ENCODE measurements around the gene BSG.
A peak's percentile ranks its signal among the peaks of the same experiment; 100 is the strongest.
"Not testable (repeated sequence)": the region's sequence is repeated elsewhere in the genome, so short reads cannot be mapped to it uniquely, and the experiment has no call there.

Gene BSG

DNA sequence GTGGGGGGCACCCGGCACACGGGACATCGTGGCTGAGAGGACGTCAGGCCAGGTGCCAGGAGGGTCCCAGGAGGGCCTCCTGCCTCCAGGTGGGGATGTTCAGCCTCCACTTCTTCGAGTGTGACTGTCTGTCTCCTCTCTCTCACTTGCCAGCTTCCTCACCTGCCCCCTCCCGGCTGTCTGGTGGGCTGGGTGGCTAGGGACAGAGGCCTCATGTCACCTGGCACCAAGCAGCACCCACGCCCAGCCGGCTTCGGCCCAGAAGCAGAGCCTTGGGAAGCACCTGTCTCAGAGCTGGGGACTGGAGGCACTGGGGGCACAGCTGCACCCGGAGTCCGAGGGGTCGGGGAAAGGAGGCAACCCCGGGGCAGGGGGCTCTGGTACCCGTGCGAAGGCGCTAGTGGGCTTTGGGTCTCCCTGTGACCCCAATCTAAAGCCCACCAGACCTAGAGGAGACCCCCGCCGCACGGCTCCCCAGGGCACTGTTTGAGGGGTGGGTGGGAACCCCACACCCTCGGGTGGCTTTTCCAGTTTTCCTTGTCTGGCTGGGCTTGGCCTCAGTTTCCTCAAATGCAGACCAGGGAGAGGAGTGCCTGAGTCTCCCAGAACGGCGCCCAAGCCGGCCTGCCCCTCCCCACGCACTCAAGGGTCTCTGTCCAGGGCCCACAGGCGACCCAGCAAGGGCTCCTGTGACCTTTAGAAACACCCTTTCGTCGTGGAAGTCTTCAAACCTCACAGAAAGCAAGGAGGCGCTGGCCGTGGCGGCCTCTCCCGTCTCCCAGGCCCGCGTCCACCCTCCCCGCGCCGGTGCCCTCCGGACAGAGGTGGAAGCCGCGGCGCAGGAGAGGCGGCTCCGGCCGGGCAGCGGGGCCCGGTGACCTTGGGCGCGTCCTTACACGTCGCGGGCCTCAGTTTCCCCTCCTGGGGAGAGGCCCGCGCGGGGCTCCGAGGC, 16.6 kb downstream of the BSG start:
- peak; percentile 33 to 91 (median 88) for DNase-seq

DNA sequence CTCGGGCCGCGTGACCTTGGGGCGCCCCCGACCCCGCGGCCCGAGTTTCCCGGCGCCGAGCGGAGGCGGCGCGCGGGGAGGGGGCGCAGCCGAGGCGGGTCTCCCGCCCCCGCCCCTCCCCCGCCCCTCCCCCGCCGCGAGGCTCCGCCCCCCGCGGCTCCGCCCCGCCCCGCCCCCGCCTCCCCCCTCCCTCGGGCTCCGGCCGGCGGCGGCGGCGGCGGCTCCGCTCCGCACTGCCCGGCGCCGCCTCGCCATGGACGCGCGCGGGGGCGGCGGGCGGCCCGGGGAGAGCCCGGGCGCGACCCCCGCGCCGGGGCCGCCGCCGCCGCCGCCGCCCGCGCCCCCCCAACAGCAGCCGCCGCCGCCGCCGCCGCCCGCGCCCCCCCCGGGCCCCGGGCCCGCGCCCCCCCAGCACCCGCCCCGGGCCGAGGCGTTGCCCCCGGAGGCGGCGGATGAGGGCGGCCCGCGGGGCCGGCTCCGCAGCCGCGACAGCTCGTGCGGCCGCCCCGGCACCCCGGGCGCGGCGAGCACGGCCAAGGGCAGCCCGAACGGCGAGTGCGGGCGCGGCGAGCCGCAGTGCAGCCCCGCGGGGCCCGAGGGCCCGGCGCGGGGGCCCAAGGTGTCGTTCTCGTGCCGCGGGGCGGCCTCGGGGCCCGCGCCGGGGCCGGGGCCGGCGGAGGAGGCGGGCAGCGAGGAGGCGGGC, 17.4 kb downstream of the BSG start, which contains the start of gene HCN2:
TSS of gene HCN2 (plus strand) at position 189 of the 703 bp plus-strand sequence. CDS start at position 254, 65 bp downstream.
- DNase-seq, result no peak

GRCh38 chr19:590396-590745, 18.0 kb downstream of the BSG start:
- DNase-seq, result peak; percentile 31 to 69 (median 61)

DNA sequence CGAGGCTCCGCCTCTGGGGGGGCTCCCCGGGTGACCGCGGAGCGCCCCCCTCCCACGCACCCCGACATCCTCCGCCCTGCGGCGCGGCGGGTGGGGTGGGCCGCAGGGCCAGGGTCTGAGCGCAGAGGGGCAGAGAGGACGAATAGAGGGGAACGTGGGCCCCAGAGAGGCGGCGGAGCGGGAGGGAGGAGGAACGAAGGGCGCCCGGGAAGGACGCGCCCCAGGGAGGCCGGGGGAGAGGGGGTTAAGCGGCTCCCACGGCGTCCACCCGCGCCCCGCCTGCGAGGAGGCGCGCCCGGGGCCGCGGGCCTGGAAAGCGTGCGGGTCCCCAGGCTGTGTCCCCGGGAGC, 18.3 kb downstream of the BSG start:
- no peak for DNase-seq

GRCh38 chr19:591099-591958, 18.9 kb downstream of the BSG start:
- no peak for DNase-seq

DNA sequence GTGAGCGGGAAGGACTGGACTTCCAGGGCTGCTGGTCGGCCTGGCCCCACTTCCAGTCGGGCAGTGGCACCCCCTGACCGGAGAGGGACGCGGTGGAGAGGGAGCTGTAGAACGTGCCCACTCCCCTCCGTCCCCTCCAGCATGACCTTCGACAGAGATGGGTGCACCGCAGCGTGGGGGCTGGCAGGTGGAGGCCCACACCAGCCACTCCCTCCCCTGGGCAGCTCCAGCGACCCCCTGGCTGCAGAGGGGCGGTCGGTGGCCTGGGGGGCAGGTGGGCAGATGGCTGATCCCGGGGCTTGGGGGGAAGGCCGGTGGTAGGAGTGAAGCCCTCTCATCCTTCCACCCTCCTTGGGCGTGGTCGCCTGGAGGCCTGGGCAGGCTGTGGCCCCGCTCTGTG, 19.7 kb downstream of the BSG start:
- DNase-seq, result no peak

GRCh38 chr19:593055-593454, 20.7 kb downstream of the BSG start:
- DNase-seq, result no peak

DNA sequence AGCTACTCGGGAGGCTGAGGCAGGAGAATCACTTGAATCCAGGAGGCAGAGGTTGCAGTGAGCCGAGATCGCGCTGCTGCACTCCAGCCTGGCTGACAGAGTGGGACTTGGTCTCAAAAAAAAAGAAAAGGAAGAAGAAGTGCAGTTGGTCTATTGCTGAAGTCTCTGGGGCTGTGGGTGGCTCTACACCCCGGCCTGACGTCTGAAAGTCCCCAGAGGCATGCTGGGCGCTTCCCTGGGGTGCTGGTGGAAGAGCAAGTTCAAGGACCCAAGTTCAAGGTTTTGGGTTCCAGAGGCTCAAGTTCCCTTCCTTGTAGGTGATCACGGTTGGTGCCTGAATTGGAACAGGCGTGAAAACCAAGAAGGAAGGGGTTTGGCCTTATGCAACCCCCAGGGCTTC, 21.1 kb downstream of the BSG start:
- DNase-seq, result no peak

DNA sequence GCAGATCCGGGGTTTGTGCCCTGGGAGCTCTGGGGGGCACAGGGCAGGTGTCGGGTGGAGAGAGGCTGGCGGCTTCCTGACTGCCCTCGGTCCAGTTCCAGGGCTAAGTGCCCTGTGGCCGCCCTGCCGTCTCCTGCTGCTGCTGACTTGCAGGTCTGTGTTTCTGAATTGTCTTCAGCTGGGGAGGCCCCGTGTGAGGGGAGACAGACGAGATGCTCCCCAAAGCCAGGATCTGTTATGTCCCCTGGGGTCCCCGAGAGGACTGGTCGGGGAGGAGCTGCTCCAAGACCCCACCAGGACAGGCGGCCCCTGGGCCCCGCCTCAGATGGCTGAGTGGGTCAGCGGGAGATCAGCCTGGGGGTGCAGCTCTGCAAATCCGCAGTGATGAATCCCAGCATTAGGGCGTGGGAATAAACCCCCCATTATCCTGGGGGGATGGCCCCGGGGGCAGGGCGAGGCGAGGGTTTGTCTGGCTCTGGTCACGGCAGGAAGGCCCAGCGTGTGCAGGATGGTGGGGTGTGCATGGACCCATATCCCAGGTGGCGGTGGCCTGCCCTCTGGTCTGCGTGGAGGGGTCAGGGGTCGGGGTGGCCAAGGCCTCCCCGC, 22.0 kb downstream of the BSG start:
- DNase-seq, result no peak

DNA sequence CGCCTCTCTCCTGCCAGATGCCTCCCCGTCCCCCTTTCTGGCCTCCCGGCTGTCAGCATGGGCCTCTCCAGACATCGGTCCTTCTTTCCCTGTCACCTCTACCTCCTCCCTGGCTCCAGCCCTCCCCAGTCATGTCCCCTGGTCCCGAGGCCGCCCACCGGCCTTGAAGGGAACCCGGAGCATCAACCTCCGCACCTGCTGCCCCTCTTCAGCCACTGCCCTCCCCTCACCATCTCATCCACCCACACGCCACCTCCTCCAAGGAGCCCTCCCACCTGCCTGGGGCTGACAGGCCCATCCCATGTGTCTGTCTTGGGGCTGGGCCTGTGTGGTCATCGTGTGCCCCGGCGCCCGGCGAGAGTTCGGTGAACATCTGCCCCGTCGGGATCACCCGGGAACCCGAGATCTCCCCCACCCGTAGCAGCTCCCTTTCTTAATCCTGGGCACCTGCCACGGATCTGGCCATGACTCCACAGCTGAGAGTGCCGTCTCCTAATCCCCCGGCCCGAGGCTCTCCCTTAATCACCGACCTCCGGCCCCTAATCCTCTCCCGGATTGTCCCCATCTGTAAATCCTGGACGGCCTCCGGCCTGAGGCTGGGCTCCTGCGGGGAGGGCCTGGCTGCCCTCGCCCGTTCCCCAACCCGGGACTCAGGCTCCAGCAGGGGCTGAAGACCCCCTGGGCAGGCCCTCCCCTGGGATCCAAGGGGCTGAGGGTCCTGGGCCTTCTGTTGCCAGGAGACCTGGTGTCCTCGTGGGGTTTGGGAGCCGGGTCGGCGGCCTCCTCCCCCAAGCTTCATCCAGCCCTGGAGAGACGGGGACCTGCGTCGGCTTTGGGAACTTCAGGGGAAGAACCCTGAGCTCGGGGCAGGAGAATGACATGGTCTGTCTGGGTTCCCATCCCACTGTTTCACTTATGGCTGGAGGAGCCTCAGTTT, 23.2 kb downstream of the BSG start:
- no peak for DNase-seq

GRCh38 chr19:596263-596655, 23.9 kb downstream of the BSG start:
- DNase-seq, result no peak

DNA sequence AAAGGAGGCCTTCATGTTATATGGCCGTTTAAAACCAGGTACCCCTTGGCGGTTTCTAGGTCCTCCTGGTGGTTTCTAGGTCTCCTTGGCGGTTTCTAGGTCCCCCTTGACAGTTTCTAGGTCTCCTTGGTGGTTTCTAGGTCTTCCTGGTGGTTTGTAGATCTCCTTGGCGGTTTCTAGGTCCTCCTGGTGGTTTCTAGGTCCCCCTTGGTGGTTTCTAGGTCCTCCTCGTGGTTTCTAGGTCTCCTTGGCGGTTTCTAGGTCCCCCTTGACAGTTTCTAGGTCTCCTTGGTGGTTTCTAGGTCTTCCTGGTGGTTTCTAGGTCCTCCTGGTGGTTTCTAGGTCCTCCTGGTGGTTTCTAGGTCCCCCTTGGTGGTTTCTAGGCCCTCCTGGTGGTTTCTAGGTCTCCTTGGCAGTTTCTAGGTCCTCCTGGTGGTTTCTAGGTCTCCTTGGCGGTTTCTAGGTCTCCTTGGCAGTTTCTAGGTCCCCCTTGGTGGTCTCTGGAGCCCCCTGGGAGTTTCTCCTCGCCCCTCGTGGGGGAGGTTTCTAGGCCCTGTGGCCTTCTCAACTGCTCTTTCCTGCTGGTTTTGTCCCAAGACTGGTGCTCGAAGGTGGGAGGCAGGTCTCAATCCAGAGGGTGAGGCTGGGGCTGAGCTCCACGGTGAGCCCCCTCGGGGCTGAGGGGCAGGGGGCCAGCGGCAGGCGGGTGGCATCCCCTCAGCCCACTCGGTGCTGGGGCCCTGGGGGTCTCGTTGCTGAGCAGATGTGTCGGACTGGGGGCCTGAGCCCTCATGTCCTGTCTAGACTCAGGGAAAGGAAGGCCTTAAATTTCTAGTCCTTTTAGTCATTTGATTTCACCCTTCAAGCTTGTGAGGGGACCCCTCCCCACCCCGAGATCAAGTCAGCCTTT, 25.3 kb downstream of the BSG start:
- DNase-seq, result no peak

- DNase-seq, result no peak
Observed at GRCh38 chr19:601310-601709, 28.9 kb downstream of the BSG start.

GRCh38 chr19:601790-602189, 29.4 kb downstream of the BSG start:
- no peak for DNase-seq

- DNase-seq, result no peak
Observed at GRCh38 chr19:602391-603301, 30.2 kb downstream of the BSG start.

GRCh38 chr19:603302-603639, 30.9 kb downstream of the BSG start:
- not testable (repeated sequence) for DNase-seq

DNA sequence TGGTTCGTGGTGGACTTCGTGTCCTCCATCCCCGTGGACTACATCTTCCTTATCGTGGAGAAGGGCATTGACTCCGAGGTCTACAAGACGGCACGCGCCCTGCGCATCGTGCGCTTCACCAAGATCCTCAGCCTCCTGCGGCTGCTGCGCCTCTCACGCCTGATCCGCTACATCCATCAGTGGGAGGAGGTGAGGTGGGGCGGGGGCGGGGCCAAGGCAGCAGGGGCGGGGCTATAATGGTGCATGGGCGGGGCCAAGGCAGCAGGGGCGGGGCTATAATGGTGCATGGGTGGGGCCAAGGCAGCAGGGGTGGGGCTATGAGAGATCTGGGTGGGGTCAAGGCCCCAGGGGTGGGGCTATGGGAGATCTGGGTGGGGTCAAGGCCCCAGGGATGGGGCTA, 31.4 kb downstream of the BSG start:
- DNase-seq, result not testable (repeated sequence)

DNA sequence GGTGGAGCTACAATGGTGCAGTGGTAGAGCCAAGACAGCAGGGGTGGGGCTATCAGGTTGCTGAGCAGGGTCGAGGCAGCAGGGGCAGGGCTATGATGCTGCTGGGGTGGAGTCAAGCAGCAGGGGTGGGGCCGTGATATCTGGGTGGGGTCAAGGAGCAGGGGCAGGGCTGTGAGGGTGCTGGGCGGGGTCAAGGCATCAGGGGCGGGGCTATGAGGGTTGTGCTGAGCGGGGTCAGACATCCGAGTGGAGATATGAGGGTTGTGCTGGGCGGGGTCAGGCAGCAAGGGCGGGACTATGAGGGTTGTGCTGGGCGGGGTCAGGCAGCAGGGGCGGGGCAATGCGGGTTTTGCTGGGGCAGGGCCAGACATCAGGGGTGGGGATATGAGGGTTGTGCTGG, 32.0 kb downstream of the BSG start:
- DNase-seq, result no peak
